ENCODE data around the gene FABP3. TPM values are rescaled to one million over a fixed set of nuclear protein-coding genes. Genes with fewer than 3 reads are reported as not detected.

FABP3 gene
- total and polyA plus RNA-seq, 4 experiments from 2014 or later, result 1.2 TPM; not detected in 3

DNA sequence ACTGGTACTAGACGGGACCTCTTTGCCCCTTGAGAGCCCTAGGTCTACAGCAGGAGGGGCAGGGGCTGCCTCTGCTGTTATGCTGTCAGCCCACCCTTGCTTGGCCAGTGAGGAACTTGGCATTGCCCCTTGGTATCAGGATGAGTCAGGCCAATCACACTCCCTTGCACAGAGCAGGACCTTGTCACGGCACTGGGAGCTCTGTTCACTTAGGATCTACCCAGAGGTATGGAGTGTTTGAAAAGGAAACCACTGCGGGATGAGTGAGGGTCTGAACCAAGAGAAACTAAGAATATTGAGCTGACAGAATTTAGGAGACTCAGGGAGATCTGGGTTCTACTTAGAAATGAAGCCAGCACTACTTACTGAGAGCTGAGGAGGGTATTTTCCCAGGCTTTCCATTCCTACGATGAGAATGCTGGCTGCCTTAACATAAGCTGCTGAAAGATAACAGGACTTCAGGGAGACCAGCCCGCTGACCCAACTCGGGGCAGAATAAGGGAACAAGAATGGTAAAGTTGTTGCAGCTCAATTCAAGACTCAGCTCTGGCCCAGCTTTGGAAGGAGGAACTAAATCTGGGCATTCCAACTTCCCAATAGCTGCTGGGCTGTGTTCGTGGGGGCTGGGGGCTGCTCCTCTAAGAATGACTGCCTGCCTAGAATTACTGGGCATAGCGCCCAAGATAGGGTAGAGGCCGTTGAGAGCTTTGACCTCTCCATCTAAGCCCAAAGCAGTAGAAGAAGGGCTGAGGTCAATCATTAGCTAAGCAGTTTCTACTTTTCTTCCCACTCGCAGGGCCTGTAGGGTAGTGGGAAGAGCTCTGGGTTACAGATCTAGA is 1.5 kb downstream of the FABP3 start:
- H3K9me3 ChIP-seq (ENCODE audit: control insufficient read depth in 1 of 2, low read length in 2 of 2), result no peaks in the 10 kb centered on the region
- intact Hi-C loops (cut with micrococcal nuclease), result no loop called here
- ChIA-PET POLR2A (ENCODE audit: partially characterized antibody) (interaction anchor here (0.9 kb wide), 1 partner anchor 9 kb away, joined by 3 read pairs; no protein-coding TSS in a partner anchor), CTCF (ENCODE audit: partially characterized antibody) (interaction anchor here (2.9 kb wide), 1 partner anchor 23 kb away, joined by 9 read pairs; no protein-coding TSS in a partner anchor)
- peaks cover 8% of the 10 kb centered on the region for H3K4me1 ChIP-seq (ENCODE audit: insufficient read depth, low read length)
- no peaks in the 10 kb centered on the region for H3K27me3 ChIP-seq (ENCODE audit: insufficient read depth, low read length)
- H3K27ac ChIP-seq (ENCODE audit: low read depth, low read length), result no peak overlapping the region
- peaks cover 8 to 18% (median 12%) of the 10 kb centered on the region in 4 donors for H3K4me1 Mint-ChIP-seq
- no peaks in the 10 kb centered on the region for H3K9me3 Mint-ChIP-seq
- no peak for DNase-seq
- H3K4me3 ChIP-seq (ENCODE audit: low read length in 2 of 2), result no peak overlapping the region
- H3K27me3 Mint-ChIP-seq, result peaks cover 0 to 2% of the 10 kb centered on the region in 2 donors
- peaks cover 4% of the 10 kb centered on the region for H3K36me3 ChIP-seq (ENCODE audit: insufficient read depth, low read length)
- no peak overlapping the region for H3K4me3 Mint-ChIP-seq
- peaks cover 6 to 8% of the 10 kb centered on the region in 2 donors for H3K36me3 Mint-ChIP-seq
- peak overlapping the region in 1 of 7 donors; percentile 46 for H3K27ac Mint-ChIP-seq

DNA sequence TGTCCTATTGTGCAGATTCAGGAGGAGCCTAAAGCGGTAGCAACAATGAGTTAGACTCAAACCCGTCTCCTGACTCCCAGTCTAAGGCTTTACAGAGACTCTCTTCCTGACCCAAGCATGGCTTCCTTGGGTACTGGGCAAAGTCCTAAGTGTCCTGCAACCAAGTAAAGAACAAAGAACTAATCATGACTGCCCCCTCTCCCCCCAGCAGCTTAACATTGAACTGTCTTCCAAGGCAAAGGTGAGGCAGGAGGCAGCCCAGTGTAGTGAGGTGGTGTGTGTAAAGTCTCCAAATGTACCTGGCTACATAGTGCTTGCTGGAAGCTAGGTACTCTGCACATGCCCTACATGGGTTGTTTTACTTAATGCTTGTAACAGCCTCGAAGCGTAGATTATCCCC is 2.3 kb downstream of the FABP3 start:
- Mint-ChIP-seq H3K4me3 (no peak overlapping the region), H3K27me3 (peaks cover 0 to 2% of the 10 kb centered on the region in 2 donors), H3K4me1 (peaks cover 8 to 18% (median 12%) of the 10 kb centered on the region in 4 donors), H3K9me3 (no peaks in the 10 kb centered on the region), H3K36me3 (peaks cover 12 to 13% of the 10 kb centered on the region in 2 donors), H3K27ac (peak overlapping the region in 2 of 7 donors; percentile 19 to 42)
- ChIA-PET CTCF (ENCODE audit: partially characterized antibody) (interaction anchor here (0.6 to 2.9 kb wide), 2 partner anchors 24 to 71 kb away, joined by 3 to 9 read pairs; no protein-coding TSS in a partner anchor), POLR2A (ENCODE audit: partially characterized antibody) (no interaction called here)
- H3K4me1 ChIP-seq (ENCODE audit: insufficient read depth, low read length), result peaks cover 8% of the 10 kb centered on the region
- H3K27me3 ChIP-seq (ENCODE audit: insufficient read depth, low read length), result no peaks in the 10 kb centered on the region
- H3K4me3 ChIP-seq (ENCODE audit: low read length in 2 of 2), result no peak overlapping the region
- no peak overlapping the region for H3K27ac ChIP-seq (ENCODE audit: low read depth, low read length)
- H3K36me3 ChIP-seq (ENCODE audit: insufficient read depth, low read length), result peaks cover 7% of the 10 kb centered on the region
- DNase-seq, result no peak
- intact Hi-C loops (cut with micrococcal nuclease), result no loop called here
- H3K9me3 ChIP-seq (ENCODE audit: control insufficient read depth in 1 of 2, low read length in 2 of 2), result no peaks in the 10 kb centered on the region

DNA sequence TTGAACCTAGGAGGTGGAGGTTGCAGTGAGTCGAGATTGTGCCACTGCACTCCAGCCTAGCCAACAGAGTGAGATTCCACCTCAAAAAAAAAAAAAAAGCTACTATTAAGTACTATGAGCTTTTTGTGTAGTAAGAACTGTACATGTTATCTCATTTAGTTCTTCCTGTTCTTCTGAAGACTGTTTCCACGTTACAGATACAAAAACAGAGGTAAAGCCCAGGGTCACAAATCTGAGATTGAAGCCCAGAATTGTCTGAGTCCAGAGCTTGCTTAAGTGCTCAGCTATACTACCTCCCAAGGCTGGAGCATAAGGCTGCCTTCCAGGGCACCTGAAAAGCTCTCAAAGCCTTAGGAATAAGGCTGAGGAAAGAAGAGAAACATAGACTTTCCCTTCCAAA is 2.9 kb downstream of the FABP3 start:
- ChIA-PET CTCF (ENCODE audit: partially characterized antibody) (interaction anchor here (0.6 to 2.9 kb wide), 3 partner anchors 24 to 208 kb away, joined by 3 to 9 read pairs (median 4); no protein-coding TSS in a partner anchor), POLR2A (ENCODE audit: partially characterized antibody) (no interaction called here)
- Mint-ChIP-seq H3K27ac (no peak overlapping the region), H3K36me3 (peaks cover 17 to 19% of the 10 kb centered on the region in 2 donors), H3K4me1 (peaks cover 8 to 18% (median 12%) of the 10 kb centered on the region in 4 donors), H3K27me3 (peaks cover 0 to 2% of the 10 kb centered on the region in 2 donors), H3K9me3 (no peaks in the 10 kb centered on the region), H3K4me3 (no peak overlapping the region)
- Histone ChIP-seq H3K4me1 (ENCODE audit: insufficient read depth, low read length) (peaks cover 8% of the 10 kb centered on the region), H3K27me3 (ENCODE audit: insufficient read depth, low read length) (no peaks in the 10 kb centered on the region), H3K36me3 (ENCODE audit: insufficient read depth, low read length) (peaks cover 10% of the 10 kb centered on the region), H3K4me3 (ENCODE audit: low read length in 2 of 2) (no peak overlapping the region), H3K9me3 (ENCODE audit: control insufficient read depth in 1 of 2, low read length in 2 of 2) (no peaks in the 10 kb centered on the region), H3K27ac (ENCODE audit: low read depth, low read length) (no peak overlapping the region)
- no peak for DNase-seq
- intact Hi-C loops (cut with micrococcal nuclease), result no loop called here

DNA sequence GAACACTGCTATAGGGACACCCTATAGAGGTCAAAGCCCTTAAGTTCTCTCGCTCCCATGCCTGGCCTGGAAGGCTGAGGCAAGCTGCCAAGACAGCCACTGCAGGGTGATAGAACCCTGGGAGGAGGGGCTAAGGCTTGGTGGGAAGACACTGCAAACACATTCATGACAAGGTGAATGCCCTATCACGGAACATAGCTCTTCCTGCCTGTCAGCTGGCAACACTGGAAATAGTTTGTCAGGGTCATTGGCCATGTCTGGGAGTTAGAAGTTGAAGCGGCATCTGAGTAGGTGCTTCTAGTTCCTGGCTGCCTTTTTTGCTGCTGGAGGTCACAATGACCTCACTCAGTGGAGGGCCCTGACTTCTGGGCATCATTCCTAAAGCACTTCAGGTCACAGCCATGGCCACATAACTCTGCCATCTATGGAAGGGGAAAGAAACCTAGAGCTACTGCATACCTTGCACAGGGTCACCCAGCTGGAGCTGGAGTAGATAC is 4.2 kb downstream of the FABP3 start:
- no peaks in the 10 kb centered on the region for H3K9me3 Mint-ChIP-seq
- H3K27ac Mint-ChIP-seq, result peak overlapping the region in 1 of 7 donors; percentile 37
- intact Hi-C loops (cut with micrococcal nuclease), result no loop called here
- ChIA-PET POLR2A (ENCODE audit: partially characterized antibody) (no interaction called here), CTCF (ENCODE audit: partially characterized antibody) (interaction anchor here (1.1 kb wide), 1 partner anchor 207 kb away, joined by 4 read pairs; no protein-coding TSS in a partner anchor)
- peaks cover 22% of the 10 kb centered on the region for H3K36me3 ChIP-seq (ENCODE audit: insufficient read depth, low read length)
- no peak overlapping the region for H3K27ac ChIP-seq (ENCODE audit: low read depth, low read length)
- peaks cover 8% of the 10 kb centered on the region for H3K4me1 ChIP-seq (ENCODE audit: insufficient read depth, low read length)
- peaks cover 5 to 14% (median 9%) of the 10 kb centered on the region in 4 donors for H3K4me1 Mint-ChIP-seq
- H3K9me3 ChIP-seq (ENCODE audit: control insufficient read depth in 1 of 2, low read length in 2 of 2), result no peaks in the 10 kb centered on the region
- peaks cover 30 to 32% of the 10 kb centered on the region in 2 donors for H3K36me3 Mint-ChIP-seq
- peaks cover 0 to 2% of the 10 kb centered on the region in 2 donors for H3K27me3 Mint-ChIP-seq
- no peaks in the 10 kb centered on the region for H3K27me3 ChIP-seq (ENCODE audit: insufficient read depth, low read length)
- no peak overlapping the region for H3K4me3 ChIP-seq (ENCODE audit: low read length in 2 of 2)
- no peak for DNase-seq
- no peak overlapping the region for H3K4me3 Mint-ChIP-seq

DNA sequence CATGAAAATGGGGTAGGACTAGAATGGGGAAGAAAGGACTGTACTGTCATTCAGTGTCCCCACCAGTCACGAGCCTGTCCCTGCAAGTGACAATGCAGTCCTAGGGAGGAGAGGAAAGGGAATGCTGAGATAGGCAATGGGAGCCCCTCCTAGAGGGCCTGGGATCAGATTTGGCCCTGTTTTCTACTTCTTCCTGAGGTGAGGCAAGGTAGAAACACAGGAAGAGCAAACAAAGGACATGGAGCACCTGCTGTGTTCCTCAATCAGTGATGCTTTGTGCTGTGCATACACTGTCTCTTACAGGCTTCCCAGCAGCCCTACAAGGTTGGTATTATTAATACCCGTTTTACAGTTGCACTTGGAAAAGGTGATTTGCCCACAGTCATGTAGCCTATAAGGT is 6.1 kb downstream of the FABP3 start:
- Histone ChIP-seq H3K27ac (ENCODE audit: low read depth, low read length) (no peak overlapping the region), H3K27me3 (ENCODE audit: insufficient read depth, low read length) (no peaks in the 10 kb centered on the region), H3K36me3 (ENCODE audit: insufficient read depth, low read length) (peaks cover 23% of the 10 kb centered on the region), H3K9me3 (ENCODE audit: control insufficient read depth in 1 of 2, low read length in 2 of 2) (no peaks in the 10 kb centered on the region), H3K4me1 (ENCODE audit: insufficient read depth, low read length) (no peaks in the 10 kb centered on the region), H3K4me3 (ENCODE audit: low read length in 2 of 2) (no peak overlapping the region)
- ChIA-PET CTCF (ENCODE audit: partially characterized antibody) (interaction anchor here (1.5 kb wide), 1 partner anchor 27 kb away, joined by 5 read pairs; no protein-coding TSS in a partner anchor), POLR2A (ENCODE audit: partially characterized antibody) (no interaction called here)
- Mint-ChIP-seq H3K27ac (peak overlapping the region in 1 of 7 donors; percentile 31), H3K4me1 (no peaks in the 10 kb centered on the region), H3K4me3 (no peak overlapping the region), H3K27me3 (no peaks in the 10 kb centered on the region), H3K36me3 (peaks cover 33 to 39% of the 10 kb centered on the region in 2 donors), H3K9me3 (no peaks in the 10 kb centered on the region)
- intact Hi-C loops (cut with micrococcal nuclease), result no loop called here
- no peak for DNase-seq

DNA sequence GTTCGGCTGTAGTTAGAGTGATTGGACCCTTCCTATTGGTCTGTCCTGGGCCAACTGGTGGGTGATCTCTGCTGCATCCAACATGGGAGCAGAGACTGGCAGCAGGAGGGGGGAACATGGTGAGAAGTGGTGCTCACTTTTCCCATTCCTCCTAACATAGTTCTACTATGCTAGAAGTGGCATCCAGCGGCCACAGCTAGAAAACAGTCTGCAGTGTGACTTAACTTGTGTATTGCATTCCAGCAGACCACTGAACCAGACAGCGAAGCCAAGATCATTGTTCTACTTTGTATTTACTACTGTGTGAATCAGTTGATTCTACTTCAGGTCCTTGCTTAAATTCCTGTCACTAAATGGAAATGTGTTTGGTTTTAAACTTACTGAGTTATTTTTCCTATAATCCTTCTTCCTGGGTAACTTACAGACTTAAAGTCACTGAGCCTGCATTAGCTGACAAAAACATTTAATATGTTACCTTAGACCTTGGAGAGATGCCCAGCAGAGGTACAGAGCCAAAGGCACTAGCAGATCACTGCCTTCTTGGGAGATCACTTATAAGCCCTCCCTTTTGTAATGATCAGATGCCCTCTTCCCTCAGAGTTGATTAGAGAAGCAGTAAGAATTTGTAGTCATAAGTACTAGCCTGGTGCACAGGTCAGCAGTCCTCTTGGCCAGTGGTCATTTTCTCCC is 8.2 kb downstream of the FABP3 start:
- Mint-ChIP-seq H3K27me3 (no peaks in the 10 kb centered on the region), H3K27ac (no peak overlapping the region), H3K4me1 (no peaks in the 10 kb centered on the region), H3K9me3 (no peaks in the 10 kb centered on the region), H3K36me3 (peaks cover 37 to 51% of the 10 kb centered on the region in 2 donors), H3K4me3 (no peak overlapping the region)
- intact Hi-C loops (cut with micrococcal nuclease), result no loop called here
- no peak overlapping the region for H3K4me3 ChIP-seq (ENCODE audit: low read length in 2 of 2)
- no peak overlapping the region for H3K27ac ChIP-seq (ENCODE audit: low read depth, low read length)
- no peak for DNase-seq
- no peaks in the 10 kb centered on the region for H3K27me3 ChIP-seq (ENCODE audit: insufficient read depth, low read length)
- POLR2A ChIA-PET (ENCODE audit: partially characterized antibody), result no interaction called here
- no peaks in the 10 kb centered on the region for H3K9me3 ChIP-seq (ENCODE audit: control insufficient read depth in 1 of 2, low read length in 2 of 2)
- peaks cover 23% of the 10 kb centered on the region for H3K36me3 ChIP-seq (ENCODE audit: insufficient read depth, low read length)
- H3K4me1 ChIP-seq (ENCODE audit: insufficient read depth, low read length), result no peaks in the 10 kb centered on the region
- CTCF ChIA-PET (ENCODE audit: partially characterized antibody), result interaction anchor here (0.6 kb wide), 1 partner anchor 57 kb away, joined by 4 read pairs; no protein-coding TSS in a partner anchor

DNA sequence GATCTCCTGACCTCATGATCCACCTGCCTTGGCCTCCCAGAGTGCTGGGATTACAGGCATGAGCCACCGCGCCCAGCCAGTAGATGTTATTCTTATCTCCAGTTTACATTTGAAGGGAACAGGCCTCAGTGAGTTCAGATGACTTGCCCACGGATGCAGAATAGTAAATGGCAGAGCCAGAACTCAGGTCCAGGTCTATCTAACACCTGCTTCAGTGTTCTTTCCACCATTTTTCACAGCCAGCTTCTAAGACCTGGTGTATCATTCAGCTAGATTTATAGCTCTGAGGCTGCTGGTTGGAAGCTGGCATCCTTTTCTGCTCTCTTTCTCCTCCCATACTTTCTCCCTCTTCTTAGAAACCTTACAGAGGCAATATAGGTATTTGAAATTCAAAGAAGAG is 10.8 kb downstream of the FABP3 start:
- Mint-ChIP-seq H3K27me3 (no peaks in the 10 kb centered on the region), H3K9me3 (no peaks in the 10 kb centered on the region), H3K27ac (no peak overlapping the region), H3K4me3 (no peak overlapping the region), H3K4me1 (no peaks in the 10 kb centered on the region), H3K36me3 (peaks cover 50 to 64% of the 10 kb centered on the region in 2 donors)
- H3K9me3 ChIP-seq (ENCODE audit: control insufficient read depth in 1 of 2, low read length in 2 of 2), result no peaks in the 10 kb centered on the region
- ChIA-PET POLR2A (ENCODE audit: partially characterized antibody) (interaction anchor here (1.0 kb wide), 1 partner anchor 10 kb away, joined by 3 read pairs; no protein-coding TSS in a partner anchor), CTCF (ENCODE audit: partially characterized antibody) (no interaction called here)
- peaks cover 25% of the 10 kb centered on the region for H3K36me3 ChIP-seq (ENCODE audit: insufficient read depth, low read length)
- intact Hi-C loops (cut with micrococcal nuclease), result no loop called here
- H3K4me3 ChIP-seq (ENCODE audit: low read length in 2 of 2), result no peak overlapping the region
- no peaks in the 10 kb centered on the region for H3K4me1 ChIP-seq (ENCODE audit: insufficient read depth, low read length)
- no peak for DNase-seq
- no peaks in the 10 kb centered on the region for H3K27me3 ChIP-seq (ENCODE audit: insufficient read depth, low read length)
- H3K27ac ChIP-seq (ENCODE audit: low read depth, low read length), result no peak overlapping the region
